ENCODE measurements around the gene GCSH. TPM values are rescaled to one million over a fixed set of nuclear protein-coding genes. Genes with fewer than 3 reads are reported as not detected.

Gene GCSH
- total RNA-seq, 4 donors from 2014 or later = 4.8 to 10.6 (median 7.7) TPM

- DNase-seq (ENCODE audit: low spot score in 2 of 2) = no peak
- intact Hi-C loops (cut with DNase I; ENCODE audit: low total_unique reads) = no loop called here
- no peak for TF ChIP-seq CTCF (IDR thresholded peaks at IDR 0.05)
- TF ChIP-seq POLR2A (IDR thresholded peaks at IDR 0.05) = no peak
- 88 to 89% methylated on average over 11 of the region's 11 CpGs for WGBS, 2 donors
- no peak overlapping the region for H3K4me3 ChIP-seq (ENCODE audit: low read depth, poor library complexity, severe bottlenecking)
These were observed 11.3 kb upstream of the GCSH start for GRCh38 chr16:81107511-81107910.

- TF ChIP-seq POLR2A (IDR thresholded peaks at IDR 0.05) = no peak
- no peak for TF ChIP-seq CTCF (IDR thresholded peaks at IDR 0.05)
- intact Hi-C loops (cut with DNase I; ENCODE audit: low total_unique reads) = no loop called here
- H3K4me3 ChIP-seq (ENCODE audit: low read depth, poor library complexity, severe bottlenecking) = no peak overlapping the region
- DNase-seq (ENCODE audit: low spot score in 2 of 2) = no peak
- 74 to 78% methylated on average over 8 of the region's 8 CpGs for WGBS, 2 donors
These were observed 10.8 kb upstream of the GCSH start for GRCh38 chr16:81106826-81107503.

- WGBS, 2 donors = 53 to 67% methylated on average over 1 of the region's 1 CpG
- no peak for DNase-seq (ENCODE audit: low spot score in 2 of 2)
- H3K4me3 ChIP-seq (ENCODE audit: low read depth, poor library complexity, severe bottlenecking) = no peak overlapping the region
- TF ChIP-seq CTCF (IDR thresholded peaks at IDR 0.05) (no peak), POLR2A (IDR thresholded peaks at IDR 0.05) (no peak)
- intact Hi-C loops (cut with DNase I; ENCODE audit: low total_unique reads) = no loop called here
These were observed 9.8 kb upstream of the GCSH start for GRCh38 chr16:81105946-81106345.

- WGBS, 2 donors = 87 to 93% methylated on average over 9 of the region's 9 CpGs
These were observed 5.5 kb upstream of the GCSH start for GRCh38 chr16:81101702-81102101.

GRCh38 chr16:81099958-81100357, 3.8 kb upstream of the GCSH start:
- no peak for TF ChIP-seq CTCF (IDR thresholded peaks at IDR 0.05)
- TF ChIP-seq POLR2A (IDR thresholded peaks at IDR 0.05) = no peak
- no peak for DNase-seq (ENCODE audit: low spot score in 2 of 2)
- intact Hi-C loops (cut with DNase I; ENCODE audit: low total_unique reads) = no loop called here
- H3K4me3 ChIP-seq (ENCODE audit: low read depth, poor library complexity, severe bottlenecking) = no peak overlapping the region

More at GRCh38 chr16:81101702-81102101, 5.5 kb upstream of the GCSH start:
- no peak for TF ChIP-seq CTCF (IDR thresholded peaks at IDR 0.05)
- no peak for TF ChIP-seq POLR2A (IDR thresholded peaks at IDR 0.05)
- intact Hi-C loops (cut with DNase I; ENCODE audit: low total_unique reads) = no loop called here
- no peak overlapping the region for H3K4me3 ChIP-seq (ENCODE audit: low read depth, poor library complexity, severe bottlenecking)
- DNase-seq (ENCODE audit: low spot score in 2 of 2) = no peak

- H3K4me3 ChIP-seq (ENCODE audit: low read depth, poor library complexity, severe bottlenecking) = no peak overlapping the region
- peak in 1 of 2 donors; percentile 40 for DNase-seq (ENCODE audit: low spot score in 2 of 2)
- TF ChIP-seq POLR2A (IDR thresholded peaks at IDR 0.05) = no peak
- TF ChIP-seq CTCF (IDR thresholded peaks at IDR 0.05) = no peak
- WGBS, 2 donors = 94% methylated on average over 6 of the region's 6 CpGs
- intact Hi-C loops (cut with DNase I; ENCODE audit: low total_unique reads) = no loop called here
These were observed 1.0 kb upstream of the GCSH start for GRCh38 chr16:81097230-81097629.

Data from lower leg skin (tissue), 4 donors.